Measurements from ENCODE around the gene RNF34.

GRCh38 chr12:121448771-121449315, 48.9 kb downstream of the RNF34 start:
- TF ChIP-seq POLR2A (IDR thresholded peaks at IDR 0.05; ENCODE audit: low read depth, low read length) (no peak), TAF1 (IDR thresholded peaks at IDR 0.05; ENCODE audit: low read depth, low read length) (no peak), POU2F2 (IDR thresholded peaks at IDR 0.05; ENCODE audit: low read depth, low read length) (no peak), POLR2AphosphoS5 (IDR thresholded peaks at IDR 0.05; ENCODE audit: low read depth, low read length) (no peak), SPI1 (IDR thresholded peaks at IDR 0.05; ENCODE audit: low read depth, low read length) (no peak)
